Keratinocyte (primary cell): ENCODE measurements around the gene SCN10A.

ENCODE experiments used
- EZH2 ChIP-seq: IDR thresholded peaks from one replicate; pipeline ENCODE4 v1.6.1; 2012; ENCODE audit warnings: inconsistent platforms, mild to moderate bottlenecking, low read length, moderate library complexity
- TF ChIP-seq, protein P1 (sequence below), 3 experiments: IDR thresholded peaks in 1 of 3; conservative IDR thresholded peaks in 1 of 3; optimal IDR thresholded peaks in 1 of 3; 2 replicates in 2 of 3; 3 replicates in 1 of 3; pipeline versions ENCODE3 to v1.5.1; 2011; ENCODE audit warnings: low read length in 3 of 3, mild to moderate bottlenecking in 3 of 3, moderate library complexity in 2 of 3, control low read depth in 1 of 3, inconsistent platforms in 1 of 3; ENCODE audit not compliant: insufficient read depth in 2 of 3; ENCODE audit errors: extremely low read depth in 1 of 3

- TF ChIP-seq, protein P1, sequence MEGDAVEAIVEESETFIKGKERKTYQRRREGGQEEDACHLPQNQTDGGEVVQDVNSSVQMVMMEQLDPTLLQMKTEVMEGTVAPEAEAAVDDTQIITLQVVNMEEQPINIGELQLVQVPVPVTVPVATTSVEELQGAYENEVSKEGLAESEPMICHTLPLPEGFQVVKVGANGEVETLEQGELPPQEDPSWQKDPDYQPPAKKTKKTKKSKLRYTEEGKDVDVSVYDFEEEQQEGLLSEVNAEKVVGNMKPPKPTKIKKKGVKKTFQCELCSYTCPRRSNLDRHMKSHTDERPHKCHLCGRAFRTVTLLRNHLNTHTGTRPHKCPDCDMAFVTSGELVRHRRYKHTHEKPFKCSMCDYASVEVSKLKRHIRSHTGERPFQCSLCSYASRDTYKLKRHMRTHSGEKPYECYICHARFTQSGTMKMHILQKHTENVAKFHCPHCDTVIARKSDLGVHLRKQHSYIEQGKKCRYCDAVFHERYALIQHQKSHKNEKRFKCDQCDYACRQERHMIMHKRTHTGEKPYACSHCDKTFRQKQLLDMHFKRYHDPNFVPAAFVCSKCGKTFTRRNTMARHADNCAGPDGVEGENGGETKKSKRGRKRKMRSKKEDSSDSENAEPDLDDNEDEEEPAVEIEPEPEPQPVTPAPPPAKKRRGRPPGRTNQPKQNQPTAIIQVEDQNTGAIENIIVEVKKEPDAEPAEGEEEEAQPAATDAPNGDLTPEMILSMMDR (optimal IDR thresholded peaks at IDR 0.05 in 1 of 3, IDR thresholded peaks at IDR 0.05 in 1 of 3, conservative IDR thresholded peaks at IDR 0.05 in 1 of 3; ENCODE audit: extremely low read depth in 1 of 3, insufficient read depth in 2 of 3, low read length in 3 of 3) = no peak
- no peak for TF ChIP-seq EZH2
Observed at GRCh38 chr3:38669668-38670067, 146.3 kb downstream of the SCN10A start.
